ENCODE data around the gene DUSP28. TPM values are rescaled to one million over a fixed set of nuclear protein-coding genes. Genes with fewer than 3 reads are reported as not detected.

DUSP28 gene
- total RNA-seq, 1 experiment from 2014 or later, result 2.2 TPM

GRCh38 chr2:240553956-240554480, 6.1 kb upstream of the DUSP28 start:
- peaks cover 16% of the 10 kb centered on the region for H3K36me3 Mint-ChIP-seq (ENCODE audit: insufficient read depth, unreplicated experiment)
- Histone ChIP-seq H3K27me3 (replicated peaks; ENCODE audit: control insufficient read depth, insufficient read depth, low read length) (no peaks in the 10 kb centered on the region), H3K36me3 (ENCODE audit: control insufficient read depth, insufficient read depth, low read length) (no peaks in the 10 kb centered on the region), H3K4me1 (no peaks in the 10 kb centered on the region), H3K9me3 (no peaks in the 10 kb centered on the region), H3K4me3 (ENCODE audit: low read depth, low read length) (no peak overlapping the region)
- TF ChIP-seq, protein P1, sequence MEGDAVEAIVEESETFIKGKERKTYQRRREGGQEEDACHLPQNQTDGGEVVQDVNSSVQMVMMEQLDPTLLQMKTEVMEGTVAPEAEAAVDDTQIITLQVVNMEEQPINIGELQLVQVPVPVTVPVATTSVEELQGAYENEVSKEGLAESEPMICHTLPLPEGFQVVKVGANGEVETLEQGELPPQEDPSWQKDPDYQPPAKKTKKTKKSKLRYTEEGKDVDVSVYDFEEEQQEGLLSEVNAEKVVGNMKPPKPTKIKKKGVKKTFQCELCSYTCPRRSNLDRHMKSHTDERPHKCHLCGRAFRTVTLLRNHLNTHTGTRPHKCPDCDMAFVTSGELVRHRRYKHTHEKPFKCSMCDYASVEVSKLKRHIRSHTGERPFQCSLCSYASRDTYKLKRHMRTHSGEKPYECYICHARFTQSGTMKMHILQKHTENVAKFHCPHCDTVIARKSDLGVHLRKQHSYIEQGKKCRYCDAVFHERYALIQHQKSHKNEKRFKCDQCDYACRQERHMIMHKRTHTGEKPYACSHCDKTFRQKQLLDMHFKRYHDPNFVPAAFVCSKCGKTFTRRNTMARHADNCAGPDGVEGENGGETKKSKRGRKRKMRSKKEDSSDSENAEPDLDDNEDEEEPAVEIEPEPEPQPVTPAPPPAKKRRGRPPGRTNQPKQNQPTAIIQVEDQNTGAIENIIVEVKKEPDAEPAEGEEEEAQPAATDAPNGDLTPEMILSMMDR (IDR thresholded peaks at IDR 0.05; ENCODE audit: insufficient read depth in 1 of 2, low read depth in 1 of 2, low read length in 1 of 2, severe bottlenecking in 1 of 2, unreplicated experiment in 1 of 2), result no peak
- H3K27me3 Mint-ChIP-seq (ENCODE audit: insufficient read depth, unreplicated experiment), result no peaks in the 10 kb centered on the region
- ChIA-PET POLR2A (no interaction called here), CTCF (no interaction called here)
- no peaks in the 10 kb centered on the region for H3K9me3 Mint-ChIP-seq (ENCODE audit: unreplicated experiment)
- no peak overlapping the region for H3K4me3 Mint-ChIP-seq (ENCODE audit: unreplicated experiment)
- intact Hi-C loops (cut with micrococcal nuclease; ENCODE audit: unreplicated experiment), result no loop called here
- no TSS peak for BruUV-seq (replicated peaks)
- no peak overlapping the region for H3K27ac Mint-ChIP-seq (ENCODE audit: unreplicated experiment)
- no peaks in the 10 kb centered on the region for H3K4me1 Mint-ChIP-seq (ENCODE audit: low read depth, unreplicated experiment)
- no peak for DNase-seq

DNA sequence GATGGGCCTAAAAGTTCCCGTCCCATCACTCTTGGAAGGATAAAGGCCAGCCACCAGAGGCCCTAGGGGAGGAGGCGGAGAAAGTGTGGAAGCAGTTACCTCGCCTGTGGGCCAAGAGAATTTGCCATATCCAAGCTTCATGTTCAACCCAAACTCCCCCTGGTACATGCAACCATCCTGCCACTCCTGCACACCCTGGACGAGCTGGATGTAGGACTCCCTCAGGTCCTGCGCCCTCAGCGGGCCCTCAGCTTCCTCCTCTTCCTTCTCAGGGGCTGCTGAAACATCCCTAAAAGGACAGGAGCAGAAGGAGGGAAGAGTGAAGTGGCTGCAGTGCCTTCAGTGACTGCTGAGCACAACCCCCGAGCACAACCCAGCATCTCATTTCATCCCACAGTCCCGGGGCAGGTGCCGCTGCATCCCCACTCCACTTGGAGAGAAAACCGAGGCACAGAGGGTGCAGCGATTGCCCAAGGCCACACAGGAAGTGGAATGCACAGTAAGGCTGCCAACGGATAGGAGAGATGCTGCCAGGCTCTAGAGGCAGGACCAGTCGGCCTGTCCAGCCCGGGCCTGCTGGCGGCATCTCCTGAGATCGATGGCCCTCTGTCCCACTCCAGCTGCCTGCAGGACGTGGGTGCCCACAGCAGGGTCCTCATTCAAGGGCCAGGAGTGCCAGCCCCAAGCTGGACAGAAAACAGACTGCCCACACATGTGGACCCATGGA, 5.2 kb upstream of the DUSP28 start:
- Mint-ChIP-seq H3K27me3 (ENCODE audit: insufficient read depth, unreplicated experiment) (no peaks in the 10 kb centered on the region), H3K27ac (ENCODE audit: unreplicated experiment) (no peak overlapping the region), H3K9me3 (ENCODE audit: unreplicated experiment) (no peaks in the 10 kb centered on the region), H3K4me3 (ENCODE audit: unreplicated experiment) (no peak overlapping the region), H3K36me3 (ENCODE audit: insufficient read depth, unreplicated experiment) (peaks cover 16% of the 10 kb centered on the region), H3K4me1 (ENCODE audit: low read depth, unreplicated experiment) (no peaks in the 10 kb centered on the region)
- TF ChIP-seq, protein P1 (IDR thresholded peaks at IDR 0.05; ENCODE audit: insufficient read depth in 1 of 2, low read depth in 1 of 2, low read length in 1 of 2, severe bottlenecking in 1 of 2, unreplicated experiment in 1 of 2), result no peak
- H3K4me1 ChIP-seq, result peaks cover 6% of the 10 kb centered on the region; the same call in 1 of the 2 replicates
- ChIA-PET CTCF (no interaction called here), POLR2A (no interaction called here)
- DNase-seq, result no peak
- no peaks in the 10 kb centered on the region for H3K27me3 ChIP-seq (replicated peaks; ENCODE audit: control insufficient read depth, insufficient read depth, low read length)
- intact Hi-C loops (cut with micrococcal nuclease; ENCODE audit: unreplicated experiment), result no loop called here
- no peaks in the 10 kb centered on the region for H3K36me3 ChIP-seq (ENCODE audit: control insufficient read depth, insufficient read depth, low read length)
- no TSS peak for BruUV-seq (replicated peaks)
- no peak overlapping the region for H3K4me3 ChIP-seq (ENCODE audit: low read depth, low read length)
- no peaks in the 10 kb centered on the region for H3K9me3 ChIP-seq

DNA sequence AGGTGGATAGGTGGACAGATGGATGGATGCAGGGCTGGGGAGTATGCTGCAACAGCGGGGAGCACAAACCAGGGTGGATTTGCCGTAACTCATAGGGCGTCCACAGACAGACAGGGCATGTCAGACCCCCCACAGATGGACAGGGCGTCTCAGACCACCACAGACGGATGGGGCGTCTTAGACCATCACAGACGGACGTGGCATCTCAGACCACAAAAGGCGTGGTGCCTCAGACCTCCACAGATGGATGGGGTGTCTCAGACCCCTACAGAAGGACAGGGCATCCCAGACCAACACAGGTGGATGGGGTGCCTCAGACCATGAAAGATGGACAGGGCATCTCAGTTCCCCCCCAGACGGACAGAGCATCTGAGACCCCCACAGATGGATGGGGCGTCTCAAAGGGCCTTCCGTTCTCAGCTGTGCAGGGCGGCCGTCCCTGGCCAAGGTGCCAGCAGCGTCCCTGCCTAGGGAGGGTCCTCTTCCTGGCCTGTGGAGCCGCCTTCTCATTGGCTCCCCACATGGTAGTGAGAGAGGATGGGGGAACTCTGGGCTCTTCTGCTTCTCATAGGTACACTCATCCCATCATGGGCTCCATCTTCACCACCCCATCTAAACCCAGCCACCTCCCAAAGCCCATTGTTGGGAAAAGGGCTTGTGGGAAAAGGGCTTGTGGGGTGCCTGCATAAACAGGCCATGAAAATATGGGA, 4.5 kb upstream of the DUSP28 start:
- no TSS peak for BruUV-seq (replicated peaks)
- ChIA-PET POLR2A (no interaction called here), CTCF (no interaction called here)
- H3K27me3 Mint-ChIP-seq (ENCODE audit: insufficient read depth, unreplicated experiment), result no peaks in the 10 kb centered on the region
- Histone ChIP-seq H3K27me3 (replicated peaks; ENCODE audit: control insufficient read depth, insufficient read depth, low read length) (no peaks in the 10 kb centered on the region), H3K4me3 (ENCODE audit: low read depth, low read length) (no peak overlapping the region), H3K9me3 (no peaks in the 10 kb centered on the region), H3K36me3 (ENCODE audit: control insufficient read depth, insufficient read depth, low read length) (no peaks in the 10 kb centered on the region), H3K4me1 (peaks cover 6% of the 10 kb centered on the region; the same call in 1 of the 2 replicates)
- H3K36me3 Mint-ChIP-seq (ENCODE audit: insufficient read depth, unreplicated experiment), result peaks cover 17% of the 10 kb centered on the region
- H3K4me3 Mint-ChIP-seq (ENCODE audit: unreplicated experiment), result no peak overlapping the region
- no peak for DNase-seq
- H3K27ac Mint-ChIP-seq (ENCODE audit: unreplicated experiment), result no peak overlapping the region
- no peaks in the 10 kb centered on the region for H3K9me3 Mint-ChIP-seq (ENCODE audit: unreplicated experiment)
- no peaks in the 10 kb centered on the region for H3K4me1 Mint-ChIP-seq (ENCODE audit: low read depth, unreplicated experiment)
- intact Hi-C loops (cut with micrococcal nuclease; ENCODE audit: unreplicated experiment), result no loop called here
- TF ChIP-seq, protein P1 (IDR thresholded peaks at IDR 0.05; ENCODE audit: insufficient read depth in 1 of 2, low read depth in 1 of 2, low read length in 1 of 2, severe bottlenecking in 1 of 2, unreplicated experiment in 1 of 2), result no peak
